A549 (cell line): ENCODE data around the gene CACNA1E.

Experiments used
- EP300 ChIP-seq, 2 experiments: fragments of >200 bp; sonication (Bioruptor Twin); formaldehyde crosslinking; IDR thresholded peaks; 2 replicates in 1 of 2; 3 replicates in 1 of 2; pipeline ENCODE4 v1.6.1; 2016 to 2017
- FOSL2 ChIP-seq, 2 experiments: fragments of 450-650 bp in 1 of 2; fragments of >200 bp in 1 of 2; sonication (Bioruptor Twin) in 1 of 2; formaldehyde crosslinking; IDR thresholded peaks; 2 replicates each; pipeline versions ENCODE4 v1.5.0 to v1.6.1; 2016 to 2020; ENCODE audit warnings: mild to moderate bottlenecking in 1 of 2, moderate library complexity in 1 of 2
- KDM1A ChIP-seq: fragments of 200-600 bp; sonication (generic); IDR thresholded peaks from 2 replicates; pipeline ENCODE4 v1.6.1; 2016; ENCODE audit warnings: low read depth, mild to moderate bottlenecking
- MAFK ChIP-seq: fragments of 450-650 bp; IDR thresholded peaks from 2 replicates; pipeline ENCODE4 v1.6.1; 2014; ENCODE audit not compliant: partially characterized antibody
- MAZ ChIP-seq: fragments of 150-350 bp; IDR thresholded peaks from 2 replicates; pipeline ENCODE4 v1.6.1; 2014; ENCODE audit warnings: antibody characterized with exemption, low read depth, low read length, borderline replicate concordance
- POLR2A ChIP-seq: IDR thresholded peaks from 2 replicates; pipeline ENCODE4 v1.6.1; 2012; ENCODE audit warnings: mild to moderate bottlenecking, low read length
- RFX5 ChIP-seq: fragments of 450-650 bp; IDR thresholded peaks from 2 replicates; pipeline ENCODE4 v1.7.1; 2014; ENCODE audit warnings: antibody characterized with exemption, mild to moderate bottlenecking, moderate library complexity
- ZC3H11A ChIP-seq: fragments of 450-650 bp; IDR thresholded peaks from 2 replicates; pipeline ENCODE4 v1.6.1; 2014; ENCODE audit warnings: antibody characterized with exemption, mild to moderate bottlenecking
- TF ChIP-seq, protein P1 (sequence below): fragments of >200 bp; sonication (Bioruptor Twin); formaldehyde crosslinking; IDR thresholded peaks from 3 replicates; pipeline ENCODE4 v1.5.1; 2016
- TF ChIP-seq, protein P2 (sequence below): fragments of 200-600 bp; sonication (generic); IDR thresholded peaks from 2 replicates; pipeline ENCODE4 v1.6.1; 2016; ENCODE audit warnings: antibody characterized with exemption, mild to moderate bottlenecking, moderate library complexity
- TF ChIP-seq, protein P3 (sequence below): IDR thresholded peaks from 2 replicates; pipeline ENCODE4 v1.6.1; 2012
- TF ChIP-seq, protein P4 (sequence below): IDR thresholded peaks from 2 replicates; pipeline ENCODE4 v1.6.1; 2012
- TF ChIP-seq, protein P5 (sequence below): fragments of 150-350 bp; IDR thresholded peaks from 2 replicates; pipeline ENCODE4 v1.6.1; 2014; ENCODE audit warnings: low read depth, mild to moderate bottlenecking, low read length

DNA sequence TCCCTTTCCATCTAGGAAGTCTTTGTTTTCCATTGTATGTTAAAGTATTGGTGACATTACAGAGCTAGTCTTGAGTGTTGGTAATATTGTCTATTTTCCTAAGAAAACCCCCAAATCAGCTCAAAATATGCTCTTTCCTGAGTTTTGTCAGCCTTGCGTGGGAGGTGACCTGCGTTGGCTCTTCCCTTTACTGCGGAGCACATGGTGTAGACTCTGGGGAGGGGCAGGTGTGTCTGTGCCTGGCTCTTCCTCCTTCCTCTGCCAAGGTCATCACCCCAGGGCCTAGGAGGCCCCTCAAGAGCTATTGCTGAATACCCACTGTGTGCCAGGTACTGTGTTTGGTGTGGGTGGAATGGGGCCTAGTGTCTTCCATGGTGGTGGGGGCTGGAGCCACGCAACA is 33.4 kb downstream of the CACNA1E start:
- TF ChIP-seq MAZ (no peak), RFX5 (no peak), POLR2A (no peak), MAFK (no peak), FOSL2 (IDR thresholded peaks at IDR 0.05) (no peak), FOSL2 (CRISPR knock-in tag; IDR thresholded peaks at IDR 0.05) (no peak), KDM1A (no peak), EP300 (IDR thresholded peaks at IDR 0.05) (no peak), ZC3H11A (no peak)
- TF ChIP-seq, protein P1, sequence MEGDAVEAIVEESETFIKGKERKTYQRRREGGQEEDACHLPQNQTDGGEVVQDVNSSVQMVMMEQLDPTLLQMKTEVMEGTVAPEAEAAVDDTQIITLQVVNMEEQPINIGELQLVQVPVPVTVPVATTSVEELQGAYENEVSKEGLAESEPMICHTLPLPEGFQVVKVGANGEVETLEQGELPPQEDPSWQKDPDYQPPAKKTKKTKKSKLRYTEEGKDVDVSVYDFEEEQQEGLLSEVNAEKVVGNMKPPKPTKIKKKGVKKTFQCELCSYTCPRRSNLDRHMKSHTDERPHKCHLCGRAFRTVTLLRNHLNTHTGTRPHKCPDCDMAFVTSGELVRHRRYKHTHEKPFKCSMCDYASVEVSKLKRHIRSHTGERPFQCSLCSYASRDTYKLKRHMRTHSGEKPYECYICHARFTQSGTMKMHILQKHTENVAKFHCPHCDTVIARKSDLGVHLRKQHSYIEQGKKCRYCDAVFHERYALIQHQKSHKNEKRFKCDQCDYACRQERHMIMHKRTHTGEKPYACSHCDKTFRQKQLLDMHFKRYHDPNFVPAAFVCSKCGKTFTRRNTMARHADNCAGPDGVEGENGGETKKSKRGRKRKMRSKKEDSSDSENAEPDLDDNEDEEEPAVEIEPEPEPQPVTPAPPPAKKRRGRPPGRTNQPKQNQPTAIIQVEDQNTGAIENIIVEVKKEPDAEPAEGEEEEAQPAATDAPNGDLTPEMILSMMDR = no peak
- TF ChIP-seq, protein P2, sequence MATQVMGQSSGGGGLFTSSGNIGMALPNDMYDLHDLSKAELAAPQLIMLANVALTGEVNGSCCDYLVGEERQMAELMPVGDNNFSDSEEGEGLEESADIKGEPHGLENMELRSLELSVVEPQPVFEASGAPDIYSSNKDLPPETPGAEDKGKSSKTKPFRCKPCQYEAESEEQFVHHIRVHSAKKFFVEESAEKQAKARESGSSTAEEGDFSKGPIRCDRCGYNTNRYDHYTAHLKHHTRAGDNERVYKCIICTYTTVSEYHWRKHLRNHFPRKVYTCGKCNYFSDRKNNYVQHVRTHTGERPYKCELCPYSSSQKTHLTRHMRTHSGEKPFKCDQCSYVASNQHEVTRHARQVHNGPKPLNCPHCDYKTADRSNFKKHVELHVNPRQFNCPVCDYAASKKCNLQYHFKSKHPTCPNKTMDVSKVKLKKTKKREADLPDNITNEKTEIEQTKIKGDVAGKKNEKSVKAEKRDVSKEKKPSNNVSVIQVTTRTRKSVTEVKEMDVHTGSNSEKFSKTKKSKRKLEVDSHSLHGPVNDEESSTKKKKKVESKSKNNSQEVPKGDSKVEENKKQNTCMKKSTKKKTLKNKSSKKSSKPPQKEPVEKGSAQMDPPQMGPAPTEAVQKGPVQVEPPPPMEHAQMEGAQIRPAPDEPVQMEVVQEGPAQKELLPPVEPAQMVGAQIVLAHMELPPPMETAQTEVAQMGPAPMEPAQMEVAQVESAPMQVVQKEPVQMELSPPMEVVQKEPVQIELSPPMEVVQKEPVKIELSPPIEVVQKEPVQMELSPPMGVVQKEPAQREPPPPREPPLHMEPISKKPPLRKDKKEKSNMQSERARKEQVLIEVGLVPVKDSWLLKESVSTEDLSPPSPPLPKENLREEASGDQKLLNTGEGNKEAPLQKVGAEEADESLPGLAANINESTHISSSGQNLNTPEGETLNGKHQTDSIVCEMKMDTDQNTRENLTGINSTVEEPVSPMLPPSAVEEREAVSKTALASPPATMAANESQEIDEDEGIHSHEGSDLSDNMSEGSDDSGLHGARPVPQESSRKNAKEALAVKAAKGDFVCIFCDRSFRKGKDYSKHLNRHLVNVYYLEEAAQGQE = no peak
- TF ChIP-seq, protein P3, sequence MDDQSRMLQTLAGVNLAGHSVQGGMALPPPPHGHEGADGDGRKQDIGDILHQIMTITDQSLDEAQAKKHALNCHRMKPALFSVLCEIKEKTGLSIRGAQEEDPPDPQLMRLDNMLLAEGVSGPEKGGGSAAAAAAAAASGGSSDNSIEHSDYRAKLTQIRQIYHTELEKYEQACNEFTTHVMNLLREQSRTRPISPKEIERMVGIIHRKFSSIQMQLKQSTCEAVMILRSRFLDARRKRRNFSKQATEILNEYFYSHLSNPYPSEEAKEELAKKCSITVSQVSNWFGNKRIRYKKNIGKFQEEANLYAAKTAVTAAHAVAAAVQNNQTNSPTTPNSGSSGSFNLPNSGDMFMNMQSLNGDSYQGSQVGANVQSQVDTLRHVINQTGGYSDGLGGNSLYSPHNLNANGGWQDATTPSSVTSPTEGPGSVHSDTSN = no peak
- TF ChIP-seq, protein P4, sequence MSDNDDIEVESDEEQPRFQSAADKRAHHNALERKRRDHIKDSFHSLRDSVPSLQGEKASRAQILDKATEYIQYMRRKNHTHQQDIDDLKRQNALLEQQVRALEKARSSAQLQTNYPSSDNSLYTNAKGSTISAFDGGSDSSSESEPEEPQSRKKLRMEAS = no peak
- TF ChIP-seq, protein P5, sequence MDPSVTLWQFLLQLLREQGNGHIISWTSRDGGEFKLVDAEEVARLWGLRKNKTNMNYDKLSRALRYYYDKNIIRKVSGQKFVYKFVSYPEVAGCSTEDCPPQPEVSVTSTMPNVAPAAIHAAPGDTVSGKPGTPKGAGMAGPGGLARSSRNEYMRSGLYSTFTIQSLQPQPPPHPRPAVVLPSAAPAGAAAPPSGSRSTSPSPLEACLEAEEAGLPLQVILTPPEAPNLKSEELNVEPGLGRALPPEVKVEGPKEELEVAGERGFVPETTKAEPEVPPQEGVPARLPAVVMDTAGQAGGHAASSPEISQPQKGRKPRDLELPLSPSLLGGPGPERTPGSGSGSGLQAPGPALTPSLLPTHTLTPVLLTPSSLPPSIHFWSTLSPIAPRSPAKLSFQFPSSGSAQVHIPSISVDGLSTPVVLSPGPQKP = no peak
